AG20443 (cell line): Measurements from ENCODE around the gene MITD1.
A peak's percentile ranks its signal among the peaks of the same experiment; 100 is the strongest.
"Not testable (repeated sequence)": the region's sequence is repeated elsewhere in the genome, so short reads cannot be mapped to it uniquely, and the experiment has no call there.

ENCODE experiments used
- DNase-seq: peaks from one replicate; pipeline ENCODE4 v3.0.0; 2012; ENCODE audit warnings: low spot score, mixed read lengths

Gene MITD1

DNA sequence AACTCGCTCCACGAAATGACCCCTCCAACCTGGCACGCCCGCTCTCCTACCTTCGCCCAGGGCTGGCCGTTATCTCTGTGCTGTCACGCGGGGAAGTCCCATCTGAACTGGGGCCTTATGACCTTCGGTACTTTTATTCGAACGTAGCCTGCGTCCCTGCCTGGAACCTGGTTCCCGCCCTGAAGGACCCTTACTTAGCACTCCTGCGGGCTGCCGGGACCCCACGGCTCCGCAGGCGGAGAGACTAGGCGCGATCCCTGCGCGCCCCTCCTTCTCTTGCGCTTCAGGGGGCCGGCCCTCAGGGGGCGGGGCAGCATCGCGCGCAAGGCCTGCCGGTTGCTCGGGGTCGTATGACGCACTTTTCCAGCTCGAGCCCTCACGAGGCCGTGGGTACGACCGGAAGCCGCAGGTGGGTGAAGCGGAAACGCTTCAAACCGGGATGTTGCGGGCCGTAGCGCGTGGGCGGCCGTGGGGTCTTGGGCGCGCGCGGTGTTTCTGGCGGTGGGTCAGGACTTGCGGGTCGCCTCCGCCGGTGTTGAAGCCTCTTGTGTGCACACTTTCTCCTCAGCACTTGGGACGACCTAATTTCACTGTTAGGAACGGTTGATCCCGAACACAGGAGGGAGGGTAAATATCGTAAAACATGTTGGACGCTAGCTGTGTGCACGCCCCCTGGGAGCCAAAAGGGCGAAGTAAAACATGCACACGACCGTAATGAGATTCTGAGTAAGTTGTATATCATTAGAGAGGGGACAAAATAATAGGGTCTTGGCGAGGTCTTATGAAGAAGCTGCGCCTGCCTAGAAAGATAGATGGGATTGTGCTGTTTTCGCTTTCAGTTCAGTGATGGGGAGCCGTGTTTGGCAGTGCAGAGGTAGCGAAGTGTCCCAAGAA, 26.0 kb downstream of the MITD1 start, which contains the start of the genes LIPT1 and TSGA10:
TSS of gene LIPT1 (plus strand) at position 325 of the 894 bp plus-strand sequence. CDS start 6,991 bp downstream, outside the sequence.
TSS of gene TSGA10 (minus strand) at position 300 of the 894 bp plus-strand sequence. CDS start 45,503 bp downstream, outside the sequence.
- DNase-seq = peak; percentile 98

DNA sequence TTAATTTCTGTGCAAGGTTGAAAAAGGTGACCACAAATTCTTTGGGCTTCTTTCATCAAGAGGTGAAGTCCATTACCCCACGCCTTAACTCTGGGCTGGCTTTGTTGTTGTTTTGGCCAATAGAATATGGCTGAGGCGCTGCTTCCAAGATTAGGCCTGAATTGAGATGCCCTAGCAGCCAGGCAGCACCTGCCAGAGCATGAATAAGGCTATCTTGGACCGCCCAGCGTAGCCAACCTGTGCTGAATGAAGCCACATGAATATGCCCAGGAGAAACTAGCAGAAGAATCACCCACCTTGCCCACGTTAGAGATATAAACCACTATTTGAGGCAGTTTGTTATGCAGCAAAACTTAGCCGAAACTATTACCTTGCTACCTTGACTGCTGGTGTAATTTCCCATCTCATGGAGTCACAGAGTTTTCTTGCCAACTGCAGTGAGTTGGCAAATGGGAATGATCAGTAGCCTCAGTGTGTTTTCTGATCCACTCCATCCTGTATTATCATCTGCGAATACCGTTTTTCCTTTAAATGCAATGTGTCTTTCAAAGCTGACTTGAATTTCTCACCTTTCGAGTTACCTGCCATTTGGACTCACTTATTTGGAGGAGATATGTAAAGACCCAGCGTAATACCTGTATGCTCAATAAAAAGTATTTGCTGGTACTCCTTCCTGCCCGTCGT, 26.8 kb downstream of the MITD1 start:
- peak; percentile 33 for DNase-seq

DNA sequence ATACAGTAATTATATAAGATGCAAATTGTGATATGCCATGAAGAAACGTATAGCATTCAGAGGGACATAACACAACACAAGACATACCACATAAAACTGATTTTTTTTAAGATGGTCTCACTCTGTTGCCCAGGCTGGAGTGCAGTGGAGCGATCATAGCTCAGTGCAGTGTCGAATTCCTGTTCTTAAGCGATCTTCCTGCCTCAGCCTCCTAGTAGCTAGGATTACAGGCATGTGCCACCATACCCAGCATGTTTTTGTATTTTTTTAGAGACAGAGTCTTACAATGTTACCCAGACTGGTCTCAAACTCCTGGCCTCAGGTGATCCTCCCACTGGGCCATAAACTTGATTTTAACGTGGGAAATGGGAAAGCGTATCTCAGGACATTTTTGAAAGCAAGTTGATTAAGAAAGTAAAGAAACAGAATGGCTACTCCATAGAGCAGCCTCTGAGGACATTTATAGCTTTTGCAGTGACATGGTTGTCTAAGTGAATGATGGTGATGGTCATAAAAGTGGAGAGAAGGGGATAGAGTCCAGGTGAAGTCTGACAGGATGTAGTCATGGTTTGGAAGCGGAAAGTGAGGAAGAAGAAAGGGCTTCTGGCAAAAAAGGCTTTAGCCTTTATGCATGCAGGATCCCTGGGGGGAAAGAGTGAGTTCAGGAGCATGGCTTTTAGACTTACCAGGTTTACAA, 28.5 kb downstream of the MITD1 start:
- DNase-seq = no peak

DNA sequence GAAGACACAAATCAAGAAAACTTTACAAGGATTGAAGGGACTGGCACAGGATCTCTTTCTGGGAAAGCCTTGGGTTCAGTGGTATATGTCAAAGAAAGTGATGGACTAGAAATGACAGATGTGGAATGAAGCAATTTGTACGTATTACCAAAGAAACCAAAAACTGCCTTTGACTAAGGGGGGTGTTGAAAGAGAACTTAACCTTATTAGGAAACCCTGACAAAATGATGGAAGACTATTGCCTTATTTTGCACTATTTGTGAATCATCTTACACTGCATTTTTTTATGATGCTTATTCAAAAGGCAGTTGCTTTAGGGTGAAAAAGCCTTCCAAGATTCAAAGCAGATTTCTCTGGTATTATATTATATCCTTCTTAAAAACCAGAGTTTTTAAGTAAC, 30.2 kb downstream of the MITD1 start:
- no peak for DNase-seq

DNA sequence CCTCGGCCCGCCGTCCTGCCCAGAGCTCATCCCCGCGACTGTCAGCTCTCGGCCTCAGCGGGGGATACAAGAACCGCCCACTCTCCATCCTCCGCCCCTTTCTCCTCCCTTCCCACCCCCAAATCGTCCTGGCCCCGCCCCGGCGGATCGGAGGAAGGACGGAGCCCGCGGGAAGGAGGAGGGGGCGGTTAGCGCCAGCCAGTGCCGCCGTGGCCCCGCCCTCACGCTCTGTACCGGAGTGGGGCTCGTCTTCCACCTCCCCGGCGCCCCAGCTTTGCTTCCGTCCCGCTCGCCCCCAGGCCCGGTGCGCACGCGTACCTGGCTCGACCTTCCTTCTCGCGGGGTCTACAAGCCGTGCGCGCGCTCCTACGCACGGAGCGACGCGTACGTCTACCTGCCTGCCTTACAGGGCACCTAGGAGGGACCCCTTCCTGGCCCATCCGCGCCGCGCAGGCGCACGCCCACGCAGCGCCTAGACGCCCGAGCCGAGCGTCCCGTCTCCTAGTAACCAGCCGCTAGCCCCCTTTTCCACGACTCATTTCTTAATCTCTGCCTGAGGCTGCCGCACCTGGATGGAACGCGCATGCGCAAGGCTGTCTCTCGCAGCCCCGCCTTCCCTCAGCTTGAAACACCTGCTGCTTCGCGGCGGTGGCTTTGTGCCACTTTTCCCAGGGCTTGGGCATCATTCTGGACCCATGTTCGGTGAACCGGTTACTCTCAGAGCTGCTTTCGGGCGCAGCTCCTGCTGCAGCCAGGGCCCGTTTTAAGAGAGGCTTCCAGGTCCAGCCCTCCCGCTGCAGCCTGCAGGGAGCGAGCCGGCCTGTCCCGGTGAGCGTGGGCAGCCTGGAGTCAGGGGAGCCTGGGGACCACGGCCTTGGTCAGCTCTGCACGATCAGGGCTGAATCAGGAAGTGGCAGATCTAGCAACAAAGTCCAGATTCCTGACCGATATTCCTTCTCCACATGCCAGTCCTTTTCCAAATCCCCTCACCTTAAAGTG, 39.4 kb downstream of the MITD1 start, which contains the start of gene C2orf15:
TSS of gene C2orf15 (plus strand) at position 598 of the 999 bp plus-strand sequence. CDS start 8,852 bp downstream, outside the sequence.
- peak; percentile 91 for DNase-seq

DNA sequence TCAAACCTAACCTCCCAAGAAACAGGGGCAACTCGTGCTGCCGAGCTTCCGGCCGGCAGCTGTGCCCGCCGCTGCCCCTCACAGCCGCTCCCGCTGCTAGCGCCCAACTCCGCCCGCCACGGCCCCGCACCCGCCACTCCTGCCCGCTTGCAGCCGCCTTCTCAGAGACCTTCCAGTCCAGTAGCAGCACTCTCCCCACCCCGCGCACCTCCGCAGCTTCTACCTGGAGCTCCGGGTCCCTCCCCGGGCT, 40.1 kb downstream of the MITD1 start:
- DNase-seq = no peak

DNA sequence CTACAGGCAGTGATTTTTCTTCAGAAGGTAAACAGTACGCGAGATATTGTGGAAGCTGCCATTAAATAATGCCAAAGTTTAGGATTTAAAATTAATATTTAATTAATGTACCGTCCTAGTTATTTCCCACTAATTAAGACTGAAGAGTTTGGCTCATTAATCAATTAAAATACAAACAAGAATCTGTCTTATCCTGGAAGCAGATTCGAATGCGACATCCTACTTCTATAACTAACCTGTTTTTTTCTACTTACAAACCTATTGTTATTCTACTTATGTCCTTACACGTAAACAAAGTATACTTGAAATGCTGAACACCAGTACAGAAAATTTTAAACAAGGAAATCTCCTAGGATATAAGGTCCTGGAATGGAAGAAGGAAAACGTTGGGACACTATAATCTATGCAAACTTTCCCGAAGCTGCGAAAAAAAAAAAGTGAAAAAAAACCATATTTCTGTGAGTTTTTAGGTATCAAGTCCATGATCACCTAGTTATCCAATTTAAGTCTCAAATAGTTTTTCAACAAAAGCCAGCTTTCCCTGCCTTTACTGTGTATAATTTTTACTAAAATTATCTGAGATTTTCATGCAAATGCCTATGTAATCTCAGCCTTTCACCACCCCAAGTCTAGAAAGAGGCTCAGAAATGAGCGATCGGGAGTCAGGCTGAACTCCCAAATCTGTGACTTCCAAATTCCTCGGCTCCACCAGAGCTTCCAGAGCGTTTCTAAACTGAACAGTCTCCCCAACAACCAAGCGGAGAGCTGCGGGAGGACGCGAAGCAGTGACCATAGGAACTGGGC, 40.6 kb downstream of the MITD1 start:
- peak; percentile 31 for DNase-seq

DNA sequence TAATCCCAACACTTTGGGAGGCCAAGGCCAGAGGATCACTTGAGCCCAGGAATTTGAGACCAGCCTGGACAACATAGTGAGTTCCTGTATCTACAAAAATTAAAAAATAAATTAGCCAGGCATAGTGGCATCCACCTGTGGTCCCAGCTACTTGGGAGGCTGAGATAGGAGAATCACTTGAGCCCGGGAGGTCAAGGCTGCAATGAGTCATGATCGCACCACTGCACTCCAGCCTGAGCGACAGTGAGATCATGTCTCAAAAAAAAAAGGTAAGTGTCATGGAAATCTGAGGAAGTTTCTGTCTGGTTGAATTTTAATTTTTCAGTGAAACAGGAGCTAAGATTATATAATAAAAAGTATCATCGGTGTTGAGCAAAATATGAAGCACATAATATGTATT, 41.9 kb downstream of the MITD1 start:
- DNase-seq = no peak

DNA sequence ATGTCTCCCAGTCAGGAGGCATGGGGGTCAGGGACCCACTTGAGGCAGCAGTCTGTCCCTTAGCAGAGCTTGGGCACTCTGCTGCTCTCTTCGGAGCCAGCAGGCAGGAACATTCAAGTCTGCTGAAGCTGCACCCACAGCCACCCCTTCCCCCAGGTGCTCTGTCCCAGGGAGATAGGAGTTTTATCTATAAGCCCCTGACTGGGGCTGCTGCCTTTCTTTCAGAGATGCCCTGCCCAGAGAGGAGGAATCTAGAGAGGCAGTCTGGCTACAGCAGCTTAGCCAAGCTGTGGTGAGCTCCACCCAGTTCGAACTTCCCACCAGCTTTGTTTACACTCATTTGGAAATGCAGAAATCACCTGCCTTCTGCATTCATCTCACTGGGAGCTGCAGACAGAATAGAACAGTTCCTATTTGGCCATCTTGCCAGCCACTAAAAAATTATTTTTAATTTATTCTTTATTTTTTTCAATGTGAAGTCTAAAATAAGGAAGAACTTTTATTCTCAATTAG, 45.8 kb downstream of the MITD1 start:
- not testable (repeated sequence) for DNase-seq

DNA sequence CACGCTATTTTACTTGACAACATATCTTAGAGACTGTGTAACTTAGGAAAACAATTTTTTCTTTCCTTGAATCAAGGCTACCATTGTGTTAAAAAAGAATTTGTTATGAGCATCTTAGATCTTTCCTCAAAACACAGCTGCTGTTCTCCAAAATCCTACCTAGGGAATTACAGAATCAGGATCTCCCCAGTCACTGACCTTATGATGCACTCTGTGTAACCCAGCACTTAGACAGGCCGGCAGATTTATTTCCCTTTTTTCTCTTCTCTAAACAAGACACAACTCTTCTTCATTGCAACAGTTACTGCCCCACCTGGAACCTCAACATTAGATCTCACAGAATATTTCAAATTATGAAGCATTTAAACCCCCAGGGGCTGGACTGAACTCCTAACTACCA, 52.9 kb downstream of the MITD1 start:
- no peak for DNase-seq
